HTERT RPE-1 (cell line): Measurements from ENCODE around the gene MLKL.
"Not testable (repeated sequence)": the region's sequence is repeated elsewhere in the genome, so short reads cannot be mapped to it uniquely, and the experiment has no call there.

Source experiments
- in situ Hi-C: fragments of 300-500 bp; cut with MboI; formaldehyde crosslinking; loops from 4 replicates; pipeline ENCODE4 v1.14.3; 2020; ENCODE audit warnings: low sequenced_read_pairs

MLKL gene

GRCh38 chr16:74652883-74653282 is 47.8 kb downstream of the MLKL start:
- in situ Hi-C loops, result not testable (repeated sequence)

- in situ Hi-C loops, result no loop called here
These were observed 48.4 kb downstream of the MLKL start for GRCh38 chr16:74652249-74652648.

GRCh38 chr16:74651841-74652240 is 48.8 kb downstream of the MLKL start:
- in situ Hi-C loops, result no loop called here

GRCh38 chr16:74650966-74651567 is 49.6 kb downstream of the MLKL start:
- in situ Hi-C loops, result no loop called here

GRCh38 chr16:74649839-74650504 is 50.7 kb downstream of the MLKL start:
- in situ Hi-C loops, result no loop called here

GRCh38 chr16:74641969-74642368 is 58.7 kb downstream of the MLKL start:
- in situ Hi-C loops, result no loop called here

DNA sequence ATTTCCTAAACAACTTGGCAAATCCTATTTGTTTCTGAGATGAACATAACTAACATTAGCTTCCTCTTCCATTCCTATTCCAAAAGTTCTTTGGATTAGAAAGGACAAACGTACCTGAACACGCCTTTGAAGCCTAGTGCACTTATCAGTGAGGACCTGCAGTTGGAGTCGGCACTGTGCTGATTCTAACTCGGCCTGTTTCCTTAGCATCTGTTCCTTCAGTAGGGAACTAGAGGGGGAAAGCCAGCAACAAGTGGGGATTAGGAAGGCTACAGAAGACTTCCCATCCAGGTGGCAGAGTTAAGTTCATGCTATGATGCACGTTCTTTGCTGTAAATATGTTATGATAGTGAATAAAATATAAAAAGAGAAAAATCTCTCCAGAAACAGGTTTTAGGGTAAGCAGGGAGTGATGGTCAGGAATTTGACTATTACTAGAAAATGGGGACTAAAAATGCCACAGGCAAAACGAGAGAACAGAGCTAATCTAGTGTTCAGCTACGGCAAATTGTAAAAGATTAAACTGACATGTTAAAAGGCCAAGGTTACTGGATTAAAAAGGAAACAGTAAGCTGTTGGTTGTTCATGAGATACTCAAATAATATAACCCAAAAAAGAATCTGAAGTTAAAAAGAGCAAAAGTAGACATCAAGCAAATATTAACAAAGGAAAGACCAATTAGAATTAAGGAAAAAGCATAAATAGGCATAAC is 62.8 kb downstream of the MLKL start:
- in situ Hi-C loops, result no loop called here

GRCh38 chr16:74635303-74635702 is 65.4 kb downstream of the MLKL start:
- in situ Hi-C loops, result no loop called here

DNA sequence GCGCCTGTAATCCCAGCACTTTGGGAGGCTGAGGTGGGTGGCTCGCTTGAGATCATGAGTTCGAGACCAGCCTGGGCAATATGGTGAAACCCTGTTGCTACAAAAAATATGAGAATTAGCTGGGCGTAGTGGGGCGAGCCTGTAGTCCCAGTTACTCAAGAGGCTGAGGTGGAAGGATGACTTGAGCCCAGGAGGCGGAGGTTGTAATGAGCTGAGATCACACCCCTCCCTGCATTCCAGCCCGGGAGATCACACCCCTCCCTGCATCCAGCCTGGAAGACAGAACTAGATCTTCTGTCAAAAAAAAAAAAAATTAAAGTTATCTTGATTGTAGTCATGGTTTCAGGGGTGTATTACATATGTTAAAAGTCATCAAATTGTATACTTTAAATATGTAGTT is 67.0 kb downstream of the MLKL start:
- in situ Hi-C loops, result no loop called here

- in situ Hi-C loops, result no loop called here
These were observed 73.0 kb downstream of the MLKL start for GRCh38 chr16:74627506-74628220.

GRCh38 chr16:74626741-74627416 is 73.8 kb downstream of the MLKL start:
- in situ Hi-C loops, result no loop called here

DNA sequence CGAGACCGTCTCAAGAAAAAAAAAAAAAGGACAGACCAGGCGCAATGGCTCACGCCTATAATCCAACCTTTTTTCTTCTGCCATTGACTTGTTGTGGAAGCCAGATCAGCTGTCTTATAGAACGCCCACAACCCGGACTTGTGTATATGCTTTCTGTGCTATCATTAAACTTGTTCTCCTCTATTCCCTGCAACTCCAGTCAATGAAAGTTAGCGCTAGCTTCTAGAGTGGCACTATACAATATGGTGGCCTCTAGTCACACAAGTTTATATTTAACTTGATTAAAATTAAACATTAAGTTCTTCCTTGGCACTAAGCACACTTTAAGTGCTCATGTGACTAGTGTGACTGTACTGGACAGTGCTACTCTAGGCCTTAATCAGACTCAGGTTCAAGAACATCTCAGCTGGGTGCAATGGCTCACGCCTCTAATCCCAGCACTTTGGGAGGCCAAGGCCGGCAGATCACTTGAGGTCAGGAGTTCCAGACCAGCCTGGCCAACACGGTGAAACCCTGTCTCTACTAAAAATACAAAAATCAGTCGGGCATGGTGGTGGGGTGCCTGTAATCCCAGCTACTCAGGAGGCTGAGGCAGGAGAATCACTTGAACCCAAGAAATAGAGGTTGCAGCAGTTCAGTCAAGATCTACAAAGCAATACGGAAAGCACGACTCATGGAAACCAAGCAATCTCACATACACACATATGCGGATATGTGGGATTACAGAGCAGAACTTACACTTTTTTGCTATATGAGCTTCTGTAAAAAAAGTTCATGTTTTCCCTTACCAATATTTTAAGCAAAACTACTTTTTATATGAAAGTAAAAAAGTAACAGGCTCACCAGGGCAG is 74.9 kb downstream of the MLKL start:
- in situ Hi-C loops, result no loop called here

DNA sequence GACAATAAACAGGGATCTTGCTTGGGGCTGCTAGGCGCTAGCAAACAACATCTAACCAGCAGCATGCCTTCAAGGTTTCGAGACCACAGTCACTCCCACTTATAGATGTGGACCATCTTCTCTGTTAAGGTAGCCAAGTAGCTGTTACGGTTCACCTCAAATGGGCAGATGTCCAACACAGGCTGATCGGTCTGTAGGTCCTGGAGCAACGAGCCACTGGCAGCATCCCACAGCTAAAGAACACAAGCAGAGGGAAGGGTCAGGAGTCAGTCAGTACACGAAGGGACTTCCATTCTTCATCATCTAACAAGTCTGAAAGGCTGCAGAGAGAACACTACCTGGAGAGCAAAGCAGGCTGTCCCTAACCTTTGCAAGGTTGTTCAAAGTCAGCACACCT is 76.8 kb downstream of the MLKL start:
- in situ Hi-C loops, result no loop called here

DNA sequence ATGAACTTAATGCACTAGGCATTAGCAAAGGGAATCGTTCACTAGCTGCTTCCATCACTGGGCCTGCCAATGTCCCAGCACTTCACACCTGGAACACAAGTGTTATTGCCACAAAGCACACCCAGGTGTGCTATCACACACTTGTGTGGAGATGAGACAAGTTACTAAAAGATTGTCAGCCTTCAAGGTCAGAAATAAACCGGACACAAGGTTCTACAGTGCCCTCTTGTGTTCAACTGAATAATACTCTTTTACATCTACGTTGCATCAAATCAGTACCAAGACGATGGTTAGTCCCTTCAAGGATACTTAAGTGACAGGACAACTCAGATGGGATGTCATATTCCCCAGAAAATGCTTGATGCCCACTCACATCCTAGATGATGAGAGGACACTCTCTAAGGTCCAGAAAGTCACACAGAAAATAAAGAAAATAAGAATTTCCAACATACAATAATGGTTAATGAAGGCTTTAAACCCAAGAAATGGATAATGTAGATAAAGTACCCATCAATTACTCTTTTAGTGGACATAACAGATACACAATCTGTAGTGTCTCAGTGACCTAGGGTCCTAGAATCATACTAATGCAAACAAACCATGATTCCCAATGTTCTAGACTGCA is 77.3 kb downstream of the MLKL start:
- in situ Hi-C loops, result no loop called here

DNA sequence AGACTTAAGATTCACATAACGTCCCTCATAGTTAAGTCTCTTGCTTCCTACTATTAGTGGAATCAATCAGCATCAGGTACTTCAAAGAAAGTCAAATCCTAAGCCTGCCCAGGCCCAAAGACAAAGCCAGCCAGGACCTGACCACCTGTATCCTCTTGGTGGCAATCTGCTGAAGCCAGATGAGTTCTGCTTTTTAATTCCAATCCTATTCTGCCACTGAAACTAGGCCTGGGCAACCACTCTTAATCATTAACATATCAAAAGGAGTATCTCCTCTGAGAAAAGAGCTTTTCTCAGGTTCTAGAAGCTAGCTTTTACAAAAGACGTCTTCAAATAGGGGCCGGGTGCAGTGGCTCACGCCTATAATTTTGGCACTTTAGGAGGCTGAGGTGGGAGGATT is 78.7 kb downstream of the MLKL start:
- in situ Hi-C loops, result no loop called here
